Femur (tissue), 1 donor: ENCODE results near the gene KRTAP2-4.
"Not testable (repeated sequence)": the region's sequence is repeated elsewhere in the genome, so short reads cannot be mapped to it uniquely, and the experiment has no call there.

Source experiments
- DNase-seq: peaks from one replicate; pipeline ENCODE4 v3.0.0-alpha.2; 2017

KRTAP2-4 gene

GRCh38 chr17:41065829-41066624, at the start of gene KRTAP2-4:
Gene KRTAP2-4, minus strand, starts transcription at chr17:41065879. Its CDS starts 34 bp downstream, at chr17:41065845.
- no peak for DNase-seq

DNA sequence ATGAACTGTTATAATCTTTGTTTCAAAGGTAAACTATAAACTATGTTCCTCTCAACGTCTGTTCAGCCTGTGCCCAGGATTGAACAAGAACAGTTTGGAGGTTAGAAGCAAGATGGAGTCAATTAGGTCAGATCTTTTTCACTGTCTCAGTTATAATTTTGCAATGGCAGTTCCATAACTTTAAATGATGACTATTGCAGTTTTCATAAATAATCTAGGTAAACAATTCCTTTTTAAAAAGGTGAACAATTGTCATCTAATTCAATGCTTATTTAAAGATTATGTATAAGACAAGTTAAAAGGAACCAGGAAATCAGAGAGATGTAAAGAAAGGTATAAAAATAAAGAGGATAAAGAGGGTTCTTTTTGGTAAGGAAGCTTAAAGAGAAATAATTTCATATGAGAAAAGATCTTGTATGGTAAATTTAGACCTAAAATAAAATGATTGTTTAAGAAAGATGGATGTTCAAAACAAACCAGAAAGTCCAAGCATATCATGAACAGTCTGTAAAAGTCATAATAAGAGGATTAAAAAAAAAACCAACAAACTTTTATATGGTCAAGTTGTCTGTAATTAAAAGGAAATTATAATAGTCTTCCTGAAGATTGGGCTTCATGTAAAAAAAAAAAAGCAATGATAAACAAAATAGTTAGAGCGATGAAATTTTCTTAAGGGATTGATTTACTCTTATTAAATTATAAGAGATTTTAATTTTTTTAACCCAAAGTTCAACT, 45.6 kb upstream of the KRTAP2-4 start:
- no peak for DNase-seq

DNA sequence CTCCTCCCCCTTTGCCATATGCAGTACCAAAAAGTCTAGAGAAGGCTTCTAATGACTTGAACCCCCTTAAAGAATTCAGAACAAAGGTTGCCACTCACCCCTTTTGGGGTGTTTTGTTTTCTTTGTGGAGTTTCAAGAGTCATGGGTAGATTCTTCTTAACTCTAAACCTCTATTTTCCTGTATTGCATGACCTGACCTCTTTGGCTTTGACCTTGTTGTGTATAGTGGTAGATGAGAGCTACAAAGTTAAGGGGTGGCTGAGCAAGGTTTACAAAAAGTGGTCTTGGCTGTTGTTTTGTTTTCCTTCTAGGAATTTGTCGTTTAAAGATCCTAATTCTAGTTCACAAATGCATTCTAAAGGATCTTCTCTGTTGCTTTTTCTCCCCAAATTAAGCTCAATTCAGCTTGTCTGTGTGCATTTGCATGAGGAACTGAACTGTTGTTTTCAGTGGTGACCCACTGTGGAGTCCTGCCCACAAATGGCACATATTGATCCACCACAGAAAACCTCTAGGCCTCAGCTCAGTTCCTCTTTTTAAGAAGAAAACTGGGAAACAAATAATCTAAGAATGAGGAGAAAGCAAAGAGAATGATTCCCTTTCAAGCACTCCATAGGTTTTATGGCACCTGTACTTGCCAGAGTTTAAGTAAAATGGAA, 43.2 kb upstream of the KRTAP2-4 start:
- not testable (repeated sequence) for DNase-seq

DNA sequence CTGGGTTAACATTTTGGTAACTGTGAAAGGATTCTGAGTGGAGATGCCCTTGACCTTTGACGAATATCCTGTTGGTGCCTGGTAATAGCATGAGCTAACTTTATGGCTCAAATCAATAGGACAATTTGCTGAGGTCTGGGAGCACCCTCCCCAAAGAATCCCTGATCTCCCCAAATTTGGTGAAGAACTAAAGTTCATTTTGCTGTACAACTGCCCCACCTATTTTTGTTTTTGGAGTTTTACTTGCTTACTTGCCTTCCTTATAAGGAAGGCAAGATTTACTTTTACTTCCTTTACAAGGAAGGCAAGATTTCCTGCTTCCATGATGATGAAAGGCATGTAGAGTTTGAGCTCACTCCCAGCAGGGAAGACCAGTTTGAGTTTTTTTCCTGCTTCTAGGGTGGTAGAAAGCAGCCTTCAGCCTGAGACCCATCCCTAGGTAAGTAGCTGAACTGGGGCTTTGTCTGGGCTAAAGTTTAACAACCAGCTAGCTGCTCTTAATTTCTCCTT, 42.3 kb upstream of the KRTAP2-4 start:
- no peak for DNase-seq

GRCh38 chr17:41105347-41105746, 39.7 kb upstream of the KRTAP2-4 start, which contains the start of gene KRTAP4-9:
Gene KRTAP4-9, plus strand, starts transcription at chr17:41105389. Its CDS starts 0 bp downstream, at chr17:41105389.
- DNase-seq, result not testable (repeated sequence)

- not testable (repeated sequence) for DNase-seq
These were observed 38.8 kb upstream of the KRTAP2-4 start for GRCh38 chr17:41104386-41105038.

DNA sequence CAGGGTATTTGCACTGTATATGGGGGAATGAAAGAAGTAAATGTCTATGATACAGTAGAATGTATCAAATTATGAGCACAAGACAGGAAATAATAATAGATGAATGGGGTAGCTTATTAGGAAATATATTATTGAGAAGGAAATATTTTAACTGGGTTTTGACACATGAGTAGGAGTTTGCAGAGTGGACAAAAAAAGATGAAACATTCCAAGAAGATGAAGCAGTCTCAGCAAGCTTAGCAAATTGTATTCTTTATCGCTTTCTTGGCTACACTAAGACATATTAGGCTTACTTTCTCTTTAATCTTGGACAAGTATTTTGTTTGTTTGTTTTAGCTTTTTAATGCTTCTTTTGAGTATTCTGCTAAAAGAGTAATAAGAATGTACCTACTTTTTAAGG, 38.2 kb upstream of the KRTAP2-4 start:
- no peak for DNase-seq

DNA sequence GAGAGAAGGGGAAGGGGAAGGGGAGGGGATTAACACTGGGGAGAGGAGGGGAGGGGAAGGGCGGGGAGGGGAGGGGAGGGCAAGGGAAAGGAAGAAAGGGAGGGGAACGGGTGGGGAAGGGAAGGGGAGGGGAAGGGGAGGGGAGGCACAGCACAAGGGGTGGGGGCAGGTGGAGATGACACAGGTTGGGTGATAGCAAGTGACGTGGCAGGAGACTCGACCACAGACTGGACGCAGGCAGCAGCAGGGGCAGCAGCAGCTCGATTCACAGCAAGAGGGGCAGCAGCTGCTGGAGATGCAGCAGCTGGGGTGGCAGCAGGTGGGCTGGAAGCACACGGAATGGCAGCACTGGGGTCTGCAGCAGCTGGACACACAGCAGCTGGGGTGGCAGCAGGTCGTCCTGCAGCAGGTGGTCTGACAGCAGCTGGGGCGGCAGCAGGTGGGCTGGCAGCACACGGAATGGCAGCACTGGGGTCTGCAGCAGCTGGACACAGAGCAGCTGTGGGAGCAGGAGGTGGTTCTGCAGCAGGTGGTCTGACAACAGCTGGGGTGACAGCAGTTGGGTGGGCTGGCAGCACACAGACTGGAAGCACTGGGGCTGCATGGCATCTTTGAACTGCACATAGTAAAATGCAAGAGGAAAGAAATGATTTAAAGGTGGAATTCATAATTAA, 36.0 kb upstream of the KRTAP2-4 start, which contains the start of gene KRTAP4-16:
KRTAP4-16 (minus strand) TSS at position 624 of the 674 bp plus-strand sequence; CDS start at position 624, 0 bp downstream.
- no peak for DNase-seq

DNA sequence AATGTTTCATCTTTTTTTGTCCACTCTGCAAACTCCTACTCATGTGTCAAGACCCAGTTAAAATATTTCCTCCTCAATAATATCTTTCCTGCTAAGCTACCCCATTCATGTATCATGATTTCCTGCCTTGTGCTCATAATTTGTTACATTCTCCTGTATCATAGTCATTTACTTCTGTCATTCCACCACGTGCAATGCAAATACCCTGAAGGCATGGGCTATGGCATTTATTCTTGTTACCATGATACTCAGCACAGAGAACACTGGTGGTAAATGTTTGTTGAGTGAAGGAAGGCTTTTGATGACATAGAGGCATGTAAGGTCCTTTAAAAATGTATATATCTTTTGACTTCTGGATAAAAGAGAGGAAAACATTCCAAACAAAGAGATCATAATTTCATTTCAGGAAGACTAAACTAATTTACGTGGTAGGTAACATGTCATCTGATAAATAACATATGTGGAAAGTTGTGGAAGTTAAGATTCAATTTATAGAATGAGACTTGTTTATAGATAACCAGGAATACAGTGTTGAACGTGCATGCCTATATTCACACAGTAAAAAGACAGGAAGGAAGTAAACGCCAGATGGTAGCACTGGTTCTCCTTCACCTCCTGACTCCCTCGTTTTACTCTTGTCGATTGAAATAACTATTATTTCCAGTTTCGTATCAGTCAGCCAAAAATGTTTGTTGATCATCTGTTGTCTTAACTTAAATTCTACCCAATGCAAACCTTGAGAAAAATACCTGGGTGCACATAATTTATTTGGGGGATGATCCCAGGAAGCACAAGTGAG, 34.2 kb upstream of the KRTAP2-4 start:
- DNase-seq, result not testable (repeated sequence)

GRCh38 chr17:41098481-41098880, 32.8 kb upstream of the KRTAP2-4 start:
- no peak for DNase-seq

- no peak for DNase-seq
These were observed 32.4 kb upstream of the KRTAP2-4 start, which contains the start of gene KRTAP4-8 for GRCh38 chr17:41098042-41098441. Gene KRTAP4-8, minus strand, starts transcription at chr17:41098142. Its CDS starts 58 bp downstream, at chr17:41098084.

- DNase-seq, result no peak
These were observed 30.4 kb upstream of the KRTAP2-4 start for GRCh38 chr17:41096055-41096454.

DNA sequence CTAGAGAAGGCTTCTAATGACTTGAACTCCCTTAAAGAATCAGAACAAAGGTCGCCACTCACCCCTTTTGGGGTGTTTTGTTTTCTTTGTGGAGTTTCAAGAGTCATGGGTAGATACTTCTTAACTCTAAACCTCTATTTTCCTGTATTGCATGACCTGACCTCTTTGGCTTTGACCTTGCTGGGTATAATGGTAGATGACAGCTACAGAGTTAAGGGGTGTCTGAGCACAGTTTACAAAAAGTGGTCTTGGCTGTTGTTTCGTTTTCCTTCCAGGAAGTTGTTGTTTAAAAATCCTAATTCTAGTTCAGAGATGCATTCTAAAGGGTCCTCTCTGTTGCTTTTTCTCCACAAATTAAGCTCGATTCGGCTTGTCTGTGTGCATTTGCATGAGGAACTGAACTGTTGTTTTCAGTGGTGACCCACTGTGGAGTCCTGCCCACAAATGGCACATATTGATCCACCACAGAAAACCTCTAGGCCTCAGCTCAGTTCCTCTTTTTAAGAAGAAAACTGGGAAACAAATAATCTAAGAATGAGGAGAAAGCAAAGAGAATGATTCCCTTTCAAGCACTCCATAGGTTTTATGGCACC, 23.2 kb upstream of the KRTAP2-4 start:
- not testable (repeated sequence) for DNase-seq

DNA sequence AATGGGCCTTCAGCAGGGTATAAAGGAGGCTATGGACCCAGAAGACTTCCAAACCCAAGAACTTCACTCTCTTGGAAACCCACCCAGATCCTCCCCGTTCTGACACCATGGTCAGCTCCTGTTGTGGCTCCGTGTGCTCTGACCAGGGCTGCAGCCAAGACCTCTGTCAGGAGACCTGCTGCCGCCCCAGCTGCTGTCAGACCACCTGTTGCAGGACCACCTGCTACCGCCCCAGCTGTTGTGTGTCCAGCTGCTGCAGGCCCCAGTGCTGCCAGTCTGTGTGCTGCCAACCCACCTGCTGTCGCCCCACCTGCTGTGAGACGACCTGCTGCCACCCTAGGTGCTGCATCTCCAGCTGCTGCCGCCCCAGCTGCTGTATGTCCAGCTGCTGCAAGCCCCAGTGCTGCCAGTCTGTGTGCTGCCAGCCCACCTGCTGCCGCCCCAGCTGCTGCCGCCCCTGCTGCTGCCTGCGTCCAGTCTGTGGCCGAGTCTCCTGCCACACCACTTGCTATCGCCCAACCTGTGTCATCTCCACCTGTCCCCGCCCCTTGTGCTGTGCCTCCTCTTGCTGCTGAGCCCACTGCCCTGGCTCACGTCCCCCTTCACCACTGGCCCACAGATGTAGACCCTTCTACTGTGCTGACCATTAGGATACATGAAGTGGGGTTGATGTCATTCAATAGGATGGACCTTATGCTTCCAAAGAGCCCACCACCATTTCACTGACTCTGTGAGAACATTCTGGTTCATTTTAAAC, 18.6 kb upstream of the KRTAP2-4 start, which contains the start of gene KRTAP4-7:
KRTAP4-7 (plus strand) TSS at position 51 of the 757 bp plus-strand sequence; CDS start at position 108, 57 bp downstream.
- not testable (repeated sequence) for DNase-seq

- not testable (repeated sequence) for DNase-seq
These were observed 17.7 kb upstream of the KRTAP2-4 start for GRCh38 chr17:41083427-41083826.

GRCh38 chr17:41082626-41083025, 16.9 kb upstream of the KRTAP2-4 start:
- no peak for DNase-seq

DNA sequence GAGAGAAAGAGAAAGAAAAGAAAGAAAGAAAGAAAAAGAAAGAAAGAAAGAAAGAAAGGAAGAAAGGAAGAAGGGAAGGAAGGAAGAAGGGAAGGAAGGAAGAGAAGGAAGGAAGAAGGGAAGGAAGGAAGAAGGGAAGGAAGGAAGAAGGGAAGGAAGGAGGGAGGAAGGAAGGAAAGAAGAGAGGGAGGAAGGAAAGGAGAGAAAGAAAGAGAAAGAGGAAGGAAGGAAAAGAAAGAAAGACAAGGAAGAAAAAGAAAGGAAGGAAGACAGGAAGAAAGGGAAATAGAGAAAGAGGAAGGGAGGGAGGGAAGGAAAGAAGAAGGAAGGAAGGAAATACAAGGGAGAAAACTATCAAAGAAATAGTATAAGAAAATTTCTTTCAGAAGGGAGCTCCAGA, 11.1 kb upstream of the KRTAP2-4 start:
- no peak for DNase-seq

- no peak for DNase-seq
These were observed 8.0 kb upstream of the KRTAP2-4 start for GRCh38 chr17:41073676-41074075.

DNA sequence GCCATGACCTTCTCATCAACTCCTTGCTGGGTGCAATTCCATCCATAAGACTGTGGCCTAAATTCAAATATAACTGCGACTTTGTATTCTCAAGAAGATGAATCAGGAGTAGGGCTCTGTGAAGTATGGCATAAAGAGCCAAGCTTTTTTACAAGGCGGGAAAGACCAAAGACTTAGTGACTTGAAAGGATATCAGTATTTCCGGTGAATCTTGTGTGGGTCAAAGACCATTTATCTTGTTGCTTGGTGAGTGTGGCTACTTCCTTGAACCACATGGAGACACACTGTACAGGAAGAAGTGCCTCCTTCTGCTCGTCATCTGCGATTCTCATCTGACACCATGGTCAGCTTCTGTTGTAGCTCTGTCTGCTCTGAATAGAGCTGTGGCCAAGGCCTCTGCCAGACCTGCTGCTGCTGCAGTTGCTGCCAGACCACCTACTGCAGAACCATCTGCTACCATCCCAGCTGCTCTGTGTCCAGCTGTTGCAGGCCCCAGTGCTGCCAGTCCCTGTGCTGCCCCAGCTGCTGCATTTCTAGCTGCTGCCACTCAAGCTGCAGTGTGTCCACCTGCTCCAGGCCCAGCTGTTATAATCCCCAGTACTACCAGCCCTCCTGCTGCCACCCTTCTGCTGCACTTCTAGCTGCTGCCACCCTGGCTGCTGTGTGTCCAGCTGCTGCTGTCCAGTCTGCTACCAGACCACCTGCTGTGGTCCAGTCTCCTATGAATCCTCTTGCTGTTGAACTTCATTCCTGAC, 6.1 kb upstream of the KRTAP2-4 start:
- peak; percentile 30 for DNase-seq
